HUES48 (cell line): ENCODE data around the gene PTPRD.

Source experiments
- H3K27ac ChIP-seq: one replicate; pipeline ENCODE4 v1.7.0; 2013; ENCODE audit warnings: low read depth, low read length, inconsistent platforms
- H3K27me3 ChIP-seq: 2 replicates; pipeline ENCODE4 v1.6.1; 2013; ENCODE audit warnings: mild to moderate bottlenecking, low read length; ENCODE audit not compliant: control insufficient read depth, insufficient read depth
- H3K36me3 ChIP-seq: 2 replicates; pipeline ENCODE4 v1.6.1; 2013; ENCODE audit warnings: low read length; ENCODE audit not compliant: control insufficient read depth, insufficient read depth
- H3K4me1 ChIP-seq: 2 replicates; pipeline ENCODE4 v1.6.1; 2013; ENCODE audit warnings: mild to moderate bottlenecking, low read length; ENCODE audit not compliant: control insufficient read depth, insufficient read depth
- H3K4me3 ChIP-seq: 2 replicates; pipeline ENCODE4 v1.5.1; 2013; ENCODE audit warnings: mild to moderate bottlenecking, low read depth, low read length
- H3K9ac ChIP-seq: 2 replicates; pipeline ENCODE4 v1.6.1; 2013; ENCODE audit warnings: mild to moderate bottlenecking, low read depth, low read length, moderate library complexity
- H3K9me3 ChIP-seq: 2 replicates; pipeline ENCODE4 v1.6.1; 2013; ENCODE audit warnings: low read length; ENCODE audit not compliant: control insufficient read depth, insufficient read depth

PTPRD gene

DNA sequence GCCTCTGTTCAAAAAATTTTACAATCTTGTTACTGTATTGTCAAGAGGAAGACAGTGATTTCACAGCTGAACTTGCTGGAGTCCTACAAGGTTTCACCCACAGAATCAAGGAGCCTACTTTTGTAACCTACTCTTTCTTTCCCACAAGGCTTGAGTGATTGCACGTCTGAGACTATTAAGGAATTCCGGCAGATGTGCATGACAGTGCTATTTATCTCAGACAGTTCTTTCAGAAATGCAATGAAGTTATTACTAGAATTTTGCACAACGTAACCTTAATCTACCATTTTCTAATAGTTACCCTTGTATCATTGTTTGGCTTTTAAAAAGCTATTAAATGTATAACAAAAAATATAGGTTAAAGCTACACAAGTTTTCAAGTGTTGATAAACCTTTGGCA, 400.1 kb downstream of the PTPRD start:
- H3K4me1 ChIP-seq = no peaks in the 10 kb centered on the region
- no peak overlapping the region for H3K9ac ChIP-seq
- peaks cover 3% of the 10 kb centered on the region; the same call in 1 of the 2 replicates for H3K27me3 ChIP-seq
- no peaks in the 10 kb centered on the region for H3K9me3 ChIP-seq
- no peak overlapping the region for H3K4me3 ChIP-seq
- no peak overlapping the region for H3K27ac ChIP-seq
- H3K36me3 ChIP-seq = no peaks in the 10 kb centered on the region

DNA sequence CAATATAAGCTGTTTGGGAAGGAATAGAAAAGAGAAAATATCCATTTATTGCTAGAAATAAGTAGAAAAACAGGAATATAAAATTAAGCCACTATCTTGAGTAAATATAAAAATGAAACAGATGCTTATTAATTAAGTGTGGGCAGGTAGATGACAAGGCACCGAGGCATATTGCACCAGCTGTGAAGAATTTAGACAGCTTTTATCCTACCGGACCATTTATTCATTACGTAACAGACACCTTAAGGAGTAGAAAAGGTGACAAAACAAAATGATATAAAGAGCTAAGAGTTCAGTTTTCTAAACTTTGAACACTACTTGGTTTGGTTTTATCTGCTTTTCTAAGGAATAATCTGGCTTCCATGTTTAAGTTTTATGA, 404.1 kb downstream of the PTPRD start:
- Histone ChIP-seq H3K4me1 (no peaks in the 10 kb centered on the region), H3K9me3 (no peaks in the 10 kb centered on the region), H3K27ac (no peak overlapping the region), H3K36me3 (no peaks in the 10 kb centered on the region), H3K27me3 (peaks cover 3% of the 10 kb centered on the region; the same call in 1 of the 2 replicates), H3K4me3 (peak overlapping the region; percentile 54), H3K9ac (no peak overlapping the region)

DNA sequence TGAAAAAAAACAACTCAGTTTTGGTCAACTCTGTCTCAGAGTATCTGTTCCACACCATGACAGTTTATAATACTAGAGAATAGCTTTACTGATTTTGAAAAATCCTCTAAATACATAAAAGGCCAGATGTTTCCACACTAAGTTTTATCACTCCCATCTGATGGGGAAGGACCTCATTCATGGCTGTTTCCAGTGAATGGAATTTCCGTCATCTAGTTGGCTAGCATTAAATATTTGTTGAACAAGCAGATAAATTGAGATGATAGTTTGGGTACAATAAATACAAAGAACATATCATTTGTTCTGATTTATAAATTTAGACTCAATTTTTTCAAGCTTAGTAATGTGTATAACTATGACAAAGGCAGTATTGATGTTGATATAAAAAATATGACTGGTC, 408.5 kb downstream of the PTPRD start:
- Histone ChIP-seq H3K9ac (no peak overlapping the region), H3K36me3 (no peaks in the 10 kb centered on the region), H3K9me3 (no peaks in the 10 kb centered on the region)

DNA sequence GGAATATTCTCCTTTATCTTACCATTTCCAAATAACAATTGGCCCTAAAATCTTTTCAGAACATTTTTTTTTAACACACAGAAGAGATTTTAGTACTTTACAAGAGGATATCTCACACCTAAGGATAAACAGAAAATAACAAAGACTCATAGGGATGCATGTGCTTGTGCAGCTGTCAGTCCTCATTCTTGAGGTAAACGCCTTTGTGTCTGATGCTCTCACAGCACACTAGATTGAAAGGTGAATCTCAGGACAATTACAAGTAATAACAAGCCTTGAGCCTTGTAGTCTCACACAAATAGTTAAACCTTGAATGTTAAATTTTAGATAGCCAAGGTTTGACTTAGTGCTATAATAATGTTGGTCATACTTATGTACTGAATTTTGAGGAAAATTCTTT, 439.2 kb downstream of the PTPRD start:
- H3K4me3 ChIP-seq = no peak overlapping the region
- H3K27ac ChIP-seq = no peak overlapping the region
- H3K9me3 ChIP-seq = no peaks in the 10 kb centered on the region
- no peaks in the 10 kb centered on the region for H3K36me3 ChIP-seq
- no peaks in the 10 kb centered on the region for H3K27me3 ChIP-seq
- H3K9ac ChIP-seq = no peak overlapping the region
- H3K4me1 ChIP-seq = 0 out of 2 replicates have a peak, but pooled peaks cover 6% of the 10 kb centered on the region

More for the DNA sequence above, 408.5 kb downstream of the PTPRD start:
- Histone ChIP-seq H3K27me3 (peaks cover 3% of the 10 kb centered on the region; the same call in 1 of the 2 replicates), H3K4me3 (no peak overlapping the region), H3K4me1 (no peaks in the 10 kb centered on the region), H3K27ac (no peak overlapping the region)

DNA sequence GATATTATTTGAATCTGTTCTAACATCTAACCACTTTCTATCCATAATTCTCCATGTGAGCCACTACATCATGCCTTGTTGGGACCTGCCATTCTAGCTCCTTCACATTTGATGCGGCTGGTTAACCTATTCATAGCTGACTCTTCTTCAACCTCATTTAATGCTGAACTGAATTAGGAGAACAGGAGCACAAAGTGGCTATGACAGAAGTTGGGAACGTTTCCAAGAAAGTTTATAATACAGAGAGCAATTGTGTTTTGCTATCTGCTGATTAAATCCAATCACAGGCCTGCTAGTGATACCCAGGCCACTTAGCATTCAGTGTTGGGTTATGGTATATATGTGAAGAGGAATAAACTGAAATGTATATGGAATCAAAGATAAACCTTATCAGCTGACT, 440.3 kb downstream of the PTPRD start:
- no peak overlapping the region for H3K9ac ChIP-seq
- no peaks in the 10 kb centered on the region for H3K9me3 ChIP-seq
- no peaks in the 10 kb centered on the region for H3K36me3 ChIP-seq
- H3K27me3 ChIP-seq = no peaks in the 10 kb centered on the region
- H3K4me3 ChIP-seq = no peak overlapping the region
- H3K4me1 ChIP-seq = 0 out of 2 replicates have a peak, but pooled peaks cover 6% of the 10 kb centered on the region
- H3K27ac ChIP-seq = no peak overlapping the region

DNA sequence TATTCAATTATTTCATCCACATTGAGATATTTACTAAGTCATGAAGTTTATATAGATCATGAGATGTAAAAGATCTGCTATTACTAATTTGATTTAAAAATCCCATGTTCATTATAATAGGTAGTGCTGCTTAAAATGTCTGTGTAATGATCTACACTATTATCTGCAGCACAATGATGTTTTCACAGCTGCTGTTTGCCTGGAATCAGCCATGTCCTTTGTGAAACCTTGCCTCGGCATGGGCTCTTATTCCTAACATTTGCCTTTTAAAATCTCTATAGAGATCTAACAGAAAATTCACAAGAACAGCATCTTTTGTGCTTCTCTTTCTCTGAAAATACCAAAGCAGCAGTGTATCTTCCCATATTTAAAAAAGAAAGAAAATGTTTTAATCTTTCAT, 444.6 kb downstream of the PTPRD start:
- H3K27me3 ChIP-seq = no peaks in the 10 kb centered on the region
- no peak overlapping the region for H3K4me3 ChIP-seq
- no peak overlapping the region for H3K9ac ChIP-seq

DNA sequence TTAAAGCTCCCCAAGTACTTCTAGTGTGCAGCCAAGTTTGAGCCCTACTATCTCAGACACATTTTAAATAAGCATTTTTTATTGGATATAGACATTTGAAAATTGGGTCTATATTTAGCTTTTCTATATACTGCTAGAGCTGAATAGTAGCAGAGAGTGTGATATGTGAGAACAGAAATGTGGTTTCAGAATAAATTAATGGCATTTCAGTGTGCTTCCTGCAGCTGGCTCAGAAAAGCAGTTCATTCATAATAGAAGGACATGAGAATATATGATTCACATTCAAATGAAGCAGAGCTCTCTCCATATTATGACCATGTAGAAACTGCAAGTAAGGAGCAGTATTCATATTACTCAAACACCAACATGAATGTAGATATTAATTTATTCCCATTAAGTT, 464.0 kb downstream of the PTPRD start:
- Histone ChIP-seq H3K9ac (no peak overlapping the region), H3K4me1 (no peaks in the 10 kb centered on the region), H3K27ac (no peak overlapping the region), H3K27me3 (no peaks in the 10 kb centered on the region), H3K36me3 (no peaks in the 10 kb centered on the region), H3K9me3 (no peaks in the 10 kb centered on the region), H3K4me3 (no peak overlapping the region)

More for the DNA sequence above, 444.6 kb downstream of the PTPRD start:
- Histone ChIP-seq H3K27ac (no peak overlapping the region), H3K9me3 (no peaks in the 10 kb centered on the region), H3K36me3 (no peaks in the 10 kb centered on the region), H3K4me1 (no peaks in the 10 kb centered on the region)

DNA sequence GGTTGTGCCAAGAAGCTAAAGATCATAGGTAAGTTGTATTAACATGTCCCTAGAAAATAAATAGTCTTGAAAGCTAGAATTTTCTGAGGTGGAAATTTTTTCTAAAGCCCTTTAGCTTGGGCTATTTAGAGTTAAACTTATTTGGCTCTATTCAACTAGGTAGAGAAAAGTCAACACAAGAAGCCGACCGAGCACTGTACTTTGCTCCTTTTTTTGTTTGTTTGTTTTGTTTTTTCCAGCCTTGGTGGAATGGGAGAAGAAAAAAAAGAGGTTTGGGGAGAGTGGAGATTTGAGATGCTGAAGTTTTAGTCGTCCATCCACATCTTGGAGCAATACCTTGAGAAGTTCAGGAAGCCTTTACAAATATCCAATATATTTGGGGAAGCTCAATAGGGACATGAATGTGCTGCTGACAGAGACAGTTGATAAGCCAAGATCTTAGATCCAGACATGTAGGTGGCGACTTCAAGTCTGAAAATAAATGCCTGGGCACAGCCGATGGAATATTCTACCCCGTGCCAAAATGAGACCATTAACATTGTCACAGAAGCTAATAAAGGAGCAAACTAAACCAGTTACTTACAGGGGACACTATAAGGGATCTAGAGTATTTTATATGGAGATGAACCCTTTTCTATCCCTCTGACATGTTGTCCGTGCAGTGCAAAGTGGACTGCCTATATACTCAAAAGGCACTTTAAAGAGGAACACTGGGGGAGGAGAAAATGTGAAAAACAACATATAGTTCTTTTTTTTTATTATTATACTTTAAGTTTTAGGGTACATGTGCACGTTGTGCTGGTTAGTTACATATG, 466.1 kb downstream of the PTPRD start:
- no peak overlapping the region for H3K4me3 ChIP-seq
- no peak overlapping the region for H3K9ac ChIP-seq
- H3K9me3 ChIP-seq = no peaks in the 10 kb centered on the region
- H3K36me3 ChIP-seq = no peaks in the 10 kb centered on the region
- H3K27me3 ChIP-seq = no peaks in the 10 kb centered on the region
- no peaks in the 10 kb centered on the region for H3K4me1 ChIP-seq
- no peak overlapping the region for H3K27ac ChIP-seq

DNA sequence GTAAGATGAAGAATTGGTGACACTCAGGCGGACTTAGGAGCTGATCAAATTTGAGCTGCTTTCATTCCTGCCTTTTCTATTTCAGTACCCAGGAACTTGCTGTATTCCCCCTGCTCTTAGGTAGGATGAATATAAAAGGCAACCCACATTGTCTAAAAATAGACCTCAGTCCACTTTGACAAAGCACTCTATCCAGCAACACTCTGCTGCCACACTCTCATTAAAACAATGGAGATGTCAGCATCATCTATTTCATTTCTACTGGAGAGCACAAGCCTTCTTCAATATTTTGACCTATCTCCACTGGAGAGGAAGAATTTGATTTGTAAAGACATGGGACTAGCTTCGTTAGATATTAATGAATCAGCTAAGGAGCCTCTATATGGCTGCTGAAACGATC, 468.4 kb downstream of the PTPRD start:
- no peak overlapping the region for H3K9ac ChIP-seq
- H3K4me1 ChIP-seq = no peaks in the 10 kb centered on the region
- H3K27me3 ChIP-seq = no peaks in the 10 kb centered on the region
- H3K4me3 ChIP-seq = no peak overlapping the region
- H3K36me3 ChIP-seq = no peaks in the 10 kb centered on the region
- no peak overlapping the region for H3K27ac ChIP-seq
- H3K9me3 ChIP-seq = no peaks in the 10 kb centered on the region

DNA sequence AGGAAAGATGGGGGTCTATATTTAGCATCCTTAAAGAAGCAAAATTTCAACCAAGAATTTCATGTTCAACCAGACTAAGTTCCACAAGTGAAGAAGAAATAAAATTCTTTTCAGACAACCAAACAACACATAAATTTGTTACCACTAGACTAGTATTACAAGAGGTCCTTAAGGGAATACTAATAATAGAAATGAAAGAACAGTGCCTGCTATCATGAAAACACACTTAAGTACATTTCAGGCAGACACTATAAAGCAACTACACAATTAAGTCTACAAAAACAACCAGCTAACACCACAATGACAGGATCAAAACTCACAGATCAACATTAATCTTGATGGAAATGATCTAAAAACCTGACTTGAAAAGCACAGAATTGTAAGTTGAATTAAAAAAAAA, 477.2 kb downstream of the PTPRD start:
- Histone ChIP-seq H3K27ac (no peak overlapping the region), H3K4me3 (no peak overlapping the region), H3K4me1 (peaks cover 6% of the 10 kb centered on the region), H3K36me3 (no peaks in the 10 kb centered on the region), H3K27me3 (no peaks in the 10 kb centered on the region), H3K9ac (no peak overlapping the region), H3K9me3 (no peaks in the 10 kb centered on the region)

DNA sequence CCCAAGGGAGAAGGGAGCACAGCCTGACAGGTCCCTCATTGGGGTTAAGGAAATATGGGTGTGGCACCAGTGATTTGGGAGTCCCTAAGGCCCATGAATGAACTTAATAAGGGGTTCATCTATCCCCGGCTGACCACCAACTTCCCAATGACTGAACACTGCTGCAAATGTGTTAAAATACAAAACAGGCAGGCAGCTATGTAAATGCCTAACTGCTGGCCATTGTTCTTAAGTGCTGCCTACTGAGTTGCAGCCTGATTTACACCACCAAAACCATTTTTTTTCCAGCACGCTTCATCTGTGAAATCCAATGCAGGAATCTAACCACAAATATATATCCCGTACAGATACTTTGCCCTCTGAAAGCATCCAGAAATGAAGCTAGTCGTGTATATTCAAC, 478.5 kb downstream of the PTPRD start:
- no peak overlapping the region for H3K4me3 ChIP-seq
- no peak overlapping the region for H3K9ac ChIP-seq
- H3K4me1 ChIP-seq = peaks cover 6% of the 10 kb centered on the region
- no peaks in the 10 kb centered on the region for H3K9me3 ChIP-seq
- H3K36me3 ChIP-seq = no peaks in the 10 kb centered on the region
- H3K27me3 ChIP-seq = no peaks in the 10 kb centered on the region
- H3K27ac ChIP-seq = no peak overlapping the region
